Cardiac fibroblast (primary cell): ENCODE measurements around the gene ANP32A.

Experiments used
- DNase-seq, 2 donors: peaks; one replicate each; pipeline versions ENCODE4 v3.0.0 to v3.0.0-alpha.2; 2010; ENCODE audit warnings: low read depth in 2 of 2
- H3K4me3 ChIP-seq, 2 donors: replicated peaks in 1 of 2; 1 replicate in 1 of 2; 2 replicates in 1 of 2; pipeline ENCODE4 v1.5.1; 2011; ENCODE audit warnings: low read depth in 2 of 2, low read length in 2 of 2, mild to moderate bottlenecking in 2 of 2, moderate library complexity in 1 of 2
- TF ChIP-seq, protein P1 (sequence below): IDR thresholded peaks from one replicate; pipeline ENCODE4 v1.5.1; 2011; ENCODE audit warnings: low read depth, mild to moderate bottlenecking, low read length, inconsistent platforms

Gene ANP32A

DNA sequence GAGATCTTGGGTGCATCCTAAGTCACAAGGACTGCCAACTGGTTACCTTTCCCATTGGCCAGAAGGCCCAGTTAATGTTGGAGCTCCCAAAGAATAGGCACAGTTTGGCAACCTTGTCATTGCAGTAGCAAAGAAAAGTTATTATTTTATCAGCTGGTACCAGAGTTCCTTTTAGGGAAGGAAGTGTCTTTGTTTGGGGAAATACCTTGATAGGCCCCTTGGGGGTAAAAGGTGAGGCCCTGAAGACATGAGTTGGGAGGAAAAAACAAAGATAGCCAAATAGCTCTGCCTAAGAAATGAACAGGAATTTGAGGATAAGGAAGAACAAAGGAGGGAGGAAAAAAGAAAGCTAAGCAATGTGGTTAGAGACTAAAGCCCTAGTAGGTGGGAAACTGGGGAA, 85.8 kb downstream of the ANP32A start:
- DNase-seq: no peak
- no peak overlapping the region for H3K4me3 ChIP-seq
- TF ChIP-seq, protein P1, sequence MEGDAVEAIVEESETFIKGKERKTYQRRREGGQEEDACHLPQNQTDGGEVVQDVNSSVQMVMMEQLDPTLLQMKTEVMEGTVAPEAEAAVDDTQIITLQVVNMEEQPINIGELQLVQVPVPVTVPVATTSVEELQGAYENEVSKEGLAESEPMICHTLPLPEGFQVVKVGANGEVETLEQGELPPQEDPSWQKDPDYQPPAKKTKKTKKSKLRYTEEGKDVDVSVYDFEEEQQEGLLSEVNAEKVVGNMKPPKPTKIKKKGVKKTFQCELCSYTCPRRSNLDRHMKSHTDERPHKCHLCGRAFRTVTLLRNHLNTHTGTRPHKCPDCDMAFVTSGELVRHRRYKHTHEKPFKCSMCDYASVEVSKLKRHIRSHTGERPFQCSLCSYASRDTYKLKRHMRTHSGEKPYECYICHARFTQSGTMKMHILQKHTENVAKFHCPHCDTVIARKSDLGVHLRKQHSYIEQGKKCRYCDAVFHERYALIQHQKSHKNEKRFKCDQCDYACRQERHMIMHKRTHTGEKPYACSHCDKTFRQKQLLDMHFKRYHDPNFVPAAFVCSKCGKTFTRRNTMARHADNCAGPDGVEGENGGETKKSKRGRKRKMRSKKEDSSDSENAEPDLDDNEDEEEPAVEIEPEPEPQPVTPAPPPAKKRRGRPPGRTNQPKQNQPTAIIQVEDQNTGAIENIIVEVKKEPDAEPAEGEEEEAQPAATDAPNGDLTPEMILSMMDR: no peak

DNA sequence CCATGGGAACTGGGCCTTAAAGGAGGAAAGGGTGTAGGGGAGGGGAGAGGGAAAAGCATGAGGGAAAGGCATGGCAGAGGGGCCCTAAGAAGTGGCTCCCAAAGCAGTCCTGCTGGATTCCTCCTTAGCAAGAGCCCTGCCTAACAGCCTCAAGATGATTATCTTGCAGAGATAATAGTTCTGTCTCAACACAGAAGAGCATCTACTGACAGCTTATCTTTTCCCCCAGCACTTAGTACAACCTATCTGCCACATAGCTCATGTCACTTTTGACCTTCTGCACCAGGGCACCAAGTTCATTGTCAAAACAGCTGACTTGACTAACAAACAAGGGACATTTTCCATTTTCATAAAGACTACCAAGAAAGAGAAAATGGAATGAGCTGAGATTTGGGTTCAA, 86.3 kb downstream of the ANP32A start:
- TF ChIP-seq, protein P1: no peak
- H3K4me3 ChIP-seq: no peak overlapping the region
- no peak for DNase-seq

DNA sequence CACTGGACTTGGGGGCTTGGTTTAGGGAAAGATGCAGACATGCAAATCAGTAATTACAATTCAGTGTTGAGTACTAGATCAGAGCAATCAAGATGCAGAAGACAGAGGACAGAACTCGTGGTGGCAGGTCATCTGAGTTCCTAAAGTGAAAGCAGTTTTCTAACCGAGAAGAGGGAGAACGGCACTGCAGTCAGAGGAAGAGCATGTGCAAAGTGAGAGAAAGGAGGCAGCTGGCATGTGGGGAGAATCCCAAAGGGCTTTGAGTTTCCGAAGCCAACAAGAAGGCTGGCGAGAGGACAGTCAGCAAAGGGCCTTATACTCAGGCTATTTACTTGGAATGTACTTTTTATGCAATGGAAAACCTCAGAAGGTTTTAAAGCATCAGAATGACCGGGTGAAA, 87.0 kb downstream of the ANP32A start:
- TF ChIP-seq, protein P1: no peak
- peak; percentile 16 to 20 for DNase-seq
- H3K4me3 ChIP-seq: no peak overlapping the region

DNA sequence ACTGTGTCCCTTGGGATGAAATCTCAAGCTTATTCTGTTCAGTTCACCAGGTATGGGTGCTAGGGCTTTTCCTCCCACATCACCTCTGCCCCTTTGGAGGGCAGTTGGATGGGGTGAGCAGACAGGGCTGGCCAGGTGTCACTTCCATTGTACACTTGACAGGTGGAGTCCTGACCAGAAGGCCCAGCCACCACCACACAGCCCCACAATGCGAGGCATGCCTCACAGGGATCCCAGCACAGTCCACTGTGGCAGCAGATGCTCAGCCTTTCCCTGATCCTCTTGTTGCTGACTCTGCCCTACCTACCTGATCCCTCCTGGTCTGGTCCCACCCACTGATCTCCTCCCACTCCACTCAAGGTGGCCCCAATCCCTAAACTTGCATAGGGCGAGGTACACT, 88.2 kb downstream of the ANP32A start:
- no peak overlapping the region for H3K4me3 ChIP-seq
- no peak for DNase-seq
- TF ChIP-seq, protein P1: no peak

DNA sequence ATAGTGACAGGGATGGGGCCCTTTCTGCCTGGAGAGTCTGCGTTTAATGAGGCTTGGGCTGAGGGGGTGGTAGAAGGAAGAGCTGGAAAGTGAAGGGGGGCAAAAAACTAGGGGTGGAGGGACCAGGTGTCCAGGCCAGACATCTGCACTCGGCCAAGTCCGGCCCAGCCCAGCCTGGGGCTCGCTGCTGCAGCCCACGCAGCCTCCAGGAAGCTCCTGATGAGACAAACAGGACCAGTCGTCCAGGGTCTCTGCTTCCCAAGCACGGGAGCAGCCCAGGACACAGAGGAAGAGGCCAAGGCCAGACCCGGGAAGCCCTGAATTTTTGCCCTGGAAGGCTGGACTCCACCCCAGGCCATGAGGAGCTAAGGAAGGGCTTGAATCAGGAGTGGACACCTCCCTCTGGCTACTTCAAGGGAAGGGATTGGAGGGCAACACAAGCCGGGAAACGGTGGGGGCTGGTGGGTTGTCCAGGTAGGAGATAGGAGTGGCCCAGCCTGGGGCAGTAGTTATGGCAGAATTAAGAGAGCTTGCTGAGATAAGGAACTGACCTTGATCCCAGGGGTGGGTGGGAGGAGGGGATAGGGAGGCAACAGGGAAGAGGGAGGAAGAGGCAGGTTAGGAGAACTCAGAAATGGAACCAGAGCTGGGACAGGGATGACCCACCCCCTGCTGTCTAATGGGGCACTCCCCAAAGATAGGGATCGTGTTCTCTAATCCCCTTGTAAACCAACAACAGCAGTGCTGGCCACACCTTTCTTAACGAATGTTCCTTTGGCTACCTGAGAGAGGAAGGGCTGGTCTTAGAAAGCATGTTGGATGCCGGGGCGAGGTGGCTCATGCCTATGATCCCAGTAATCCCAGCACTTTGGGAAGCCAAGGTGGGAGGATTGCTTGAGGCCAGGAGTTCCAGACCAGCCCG, 89.5 kb downstream of the ANP32A start:
- TF ChIP-seq, protein P1: no peak
- no peak for DNase-seq
- H3K4me3 ChIP-seq: no peak overlapping the region

DNA sequence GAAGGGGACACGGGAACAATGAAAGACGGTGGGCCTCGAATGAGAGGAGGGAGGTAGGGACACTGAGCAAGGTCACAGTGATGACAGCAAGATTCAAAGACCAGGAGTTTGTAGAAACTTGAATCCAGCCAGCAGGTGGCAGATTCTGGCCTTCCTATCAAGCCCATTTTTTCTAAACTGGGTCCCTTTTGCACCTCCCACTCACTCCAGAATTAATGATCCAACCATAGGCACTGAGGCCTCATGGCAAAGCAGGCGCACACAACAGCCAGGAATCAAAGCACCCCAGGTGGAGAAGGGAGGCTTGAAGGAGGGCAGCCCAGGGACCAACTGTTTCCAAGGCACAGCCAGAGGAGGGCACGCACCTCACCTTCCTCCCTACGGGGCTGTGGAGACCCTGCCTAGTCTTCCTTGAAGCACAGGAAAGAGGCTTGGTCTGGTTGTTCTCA, 90.2 kb downstream of the ANP32A start:
- no peak overlapping the region for H3K4me3 ChIP-seq
- TF ChIP-seq, protein P1: peak; percentile 50
- peak; percentile 61 to 71 for DNase-seq
